Body of pancreas (tissue), 4 donors: ENCODE measurements around the gene HERC2.

Experiments
- CTCF ChIP-seq, 7 experiments: fragments of 450-650 bp in 4 of 7; fragments of 200-600 bp in 3 of 7; sonication (generic) in 3 of 7; IDR thresholded peaks; one replicate each; pipeline ENCODE4 v1.5.1; 2016 to 2019; ENCODE audit warnings: antibody characterized with exemption in 7 of 7
- POLR2A ChIP-seq, 3 donors: fragments of 450-650 bp; IDR thresholded peaks; one replicate each; pipeline ENCODE4 v1.6.1; 2016; ENCODE audit warnings: antibody characterized with exemption in 3 of 3, mild to moderate bottlenecking in 2 of 3

GRCh38 chr15:28274635-28275034 lies 47.3 kb downstream of the HERC2 start:
- TF ChIP-seq CTCF (IDR thresholded peaks at IDR 0.05) (no peak), POLR2A (IDR thresholded peaks at IDR 0.05) (no peak)
